Naive thymus-derived CD4-positive, alpha-beta T cell (primary cell): ENCODE measurements around the gene DIS3L2. TPM values are rescaled to one million over a fixed set of nuclear protein-coding genes. Genes with fewer than 3 reads are reported as not detected.

Experiments used
- ATAC-seq: fragments of 150-1000 bp; cut with Tn5 transposase; 2 replicates; pipeline ENCODE4 v1.10.0; 2021; ENCODE audit warnings: mild to moderate bottlenecking, moderate library complexity
- CTCF ChIA-PET: fragments of 350-600 bp; sonication (Branson Sonifier 250); formaldehyde crosslinking; loops from one replicate; lab custom pipeline; 2021; ENCODE audit warnings: antibody characterized with exemption; lab: Charles Lee
- POLR2A ChIA-PET: fragments of 350-600 bp; sonication (Branson Sonifier 250); formaldehyde crosslinking; loops from one replicate; lab custom pipeline; 2021; ENCODE audit warnings: antibody characterized with exemption, inconsistent platforms; lab: Charles Lee
- DNase-seq, 9 donors: peaks; one replicate each; pipeline versions ENCODE4 v3.0.0 to v3.0.0-alpha.2; 2020 to 2022; ENCODE audit warnings: mixed read lengths in 1 of 9
- H3K27ac ChIP-seq: one replicate; pipeline ENCODE4 v1.7.0; 2013; ENCODE audit warnings: mild to moderate bottlenecking, low read depth, low read length, moderate library complexity
- H3K27me3 ChIP-seq, 2 donors: one replicate each; pipeline ENCODE4 v1.7.0; 2013; ENCODE audit warnings: low read length in 2 of 2, mild to moderate bottlenecking in 2 of 2, moderate library complexity in 2 of 2; ENCODE audit not compliant: control insufficient read depth in 2 of 2, insufficient read depth in 2 of 2
- H3K36me3 ChIP-seq, 3 experiments: 1 replicate in 2 of 3; 2 replicates in 1 of 3; pipeline ENCODE4 v1.7.0; 2013; ENCODE audit warnings: low read length in 3 of 3, mild to moderate bottlenecking in 3 of 3, moderate library complexity in 1 of 3; ENCODE audit not compliant: insufficient read depth in 3 of 3, control insufficient read depth in 2 of 3
- H3K4me1 ChIP-seq, 2 donors: one replicate each; pipeline ENCODE4 v1.7.0; 2013; ENCODE audit warnings: low read length in 2 of 2, mild to moderate bottlenecking in 2 of 2, moderate library complexity in 1 of 2; ENCODE audit not compliant: control insufficient read depth in 2 of 2, insufficient read depth in 2 of 2
- H3K4me3 ChIP-seq: 2 replicates; pipeline ENCODE4 v1.7.0; 2013; ENCODE audit warnings: mild to moderate bottlenecking, low read length
- H3K9me3 ChIP-seq, 3 experiments: 1 replicate in 2 of 3; 2 replicates in 1 of 3; pipeline ENCODE4 v1.7.0; 2013; ENCODE audit warnings: low read length in 3 of 3; ENCODE audit not compliant: control insufficient read depth in 2 of 3
- H3K27ac Mint-ChIP-seq, 9 donors: one replicate each; pipeline ENCODE4 v1.8.0; 2020 to 2022; ENCODE audit warnings: mixed read lengths in 9 of 9, mild to moderate bottlenecking in 8 of 9, moderate library complexity in 5 of 9, inconsistent platforms in 2 of 9
- H3K27me3 Mint-ChIP-seq, 5 donors: one replicate each; pipeline ENCODE4 v1.8.0; 2021 to 2022; ENCODE audit warnings: mixed read lengths in 5 of 5, mild to moderate bottlenecking in 1 of 5
- H3K36me3 Mint-ChIP-seq, 5 donors: one replicate each; pipeline ENCODE4 v1.8.0; 2020 to 2022; ENCODE audit warnings: mixed read lengths in 5 of 5, mild to moderate bottlenecking in 3 of 5, inconsistent platforms in 1 of 5
- H3K4me1 Mint-ChIP-seq, 7 donors: one replicate each; pipeline ENCODE4 v1.8.0; 2020 to 2022; ENCODE audit warnings: mixed read lengths in 7 of 7, mild to moderate bottlenecking in 3 of 7, inconsistent platforms in 1 of 7
- H3K4me3 Mint-ChIP-seq, 10 donors: one replicate each; pipeline ENCODE4 v1.8.0; 2020 to 2022; ENCODE audit warnings: mild to moderate bottlenecking in 10 of 10, mixed read lengths in 10 of 10, moderate library complexity in 6 of 10, inconsistent platforms in 2 of 10
- H3K9me3 Mint-ChIP-seq, 11 donors: one replicate each; pipeline ENCODE4 v1.8.0; 2020 to 2022; ENCODE audit warnings: mixed read lengths in 11 of 11, mild to moderate bottlenecking in 4 of 11, inconsistent platforms in 1 of 11, moderate library complexity in 1 of 11
- intact Hi-C, 2 donors: fragments of 100-400 bp; cut with micrococcal nuclease; formaldehyde crosslinking; loops; one replicate each; pipeline ENCODE4 v1.15.1; 2023
- polyA plus RNA-seq, 2 donors: library from polyadenylated mRNA; unstranded; fragments of 300-500 nt; fragmentation: Illumina TruSeq; gene quantifications; one replicate each; pipeline ENCODE4 v1.2.3, GENCODE V29; 2021
- total RNA-seq, 6 experiments: library from RNA in 5 of 6; stranded (reverse) in 5 of 6; gene quantifications; 1 replicate in 5 of 6; 2 replicates in 1 of 6; pipeline ENCODE4 v1.2.3 and lab custom pipeline; 2021 to 2026

DIS3L2 gene
- 10 to 100 TPM; 47.1 to 78.4 (median 66.4) TPM for total RNA-seq
- 10 to 100 TPM; 17.9 to 20.5 TPM for polyA plus RNA-seq
- 86.3 reads per million, percentile 82 among the genes with 10 or more reads in this experiment for total RNA-seq (lab: John Stamatoyannopoulos, UW)

DNA sequence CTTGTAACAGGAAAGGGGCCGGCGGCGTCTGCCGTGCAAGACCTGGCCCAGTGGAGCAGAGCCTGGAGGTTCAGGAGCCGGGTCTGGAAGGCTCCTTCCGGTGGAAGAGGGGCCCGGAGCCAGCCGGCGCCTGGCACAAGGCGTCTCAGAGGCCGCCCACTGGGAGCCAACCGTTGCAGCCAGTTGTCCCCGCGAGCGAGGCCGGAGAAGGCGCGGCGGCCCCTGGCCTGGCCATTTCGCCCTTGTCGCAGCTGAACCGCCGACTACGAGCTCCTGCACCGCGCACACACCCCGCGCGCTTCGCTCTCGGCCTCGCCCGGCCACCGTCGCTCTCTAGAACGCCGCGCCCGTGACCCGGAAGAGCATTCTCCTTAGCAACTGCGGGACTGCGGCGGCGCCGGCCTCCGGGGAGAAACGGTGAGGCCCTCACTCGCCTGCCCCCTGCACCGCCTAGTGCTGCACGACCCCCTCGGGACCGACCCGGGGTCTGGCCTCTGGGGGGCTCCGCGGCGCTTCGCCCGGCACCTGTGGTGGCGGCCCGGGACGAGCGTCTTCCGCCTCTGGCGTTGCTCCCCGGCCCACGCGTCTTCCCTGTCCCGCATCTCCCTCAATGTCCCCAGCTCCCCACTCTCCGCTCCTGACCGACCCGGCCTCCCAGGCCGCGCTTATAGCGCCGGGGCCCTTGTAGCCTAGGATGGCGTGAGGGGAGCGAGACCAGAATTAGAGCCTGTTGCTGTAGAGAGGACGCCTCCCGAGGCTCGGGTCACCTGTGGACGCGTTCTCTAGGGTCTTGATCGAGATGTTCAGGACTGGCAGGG is at the start of gene DIS3L2:
Gene DIS3L2, plus strand, starts transcription at position 365 of the 818 bp plus-strand sequence. CDS start 53,215 bp downstream, outside the sequence.
- Histone ChIP-seq H3K4me3 (peak within 1 kb of the TSS; percentile 79), H3K36me3 (peaks cover 0 to 5% (median 0%) of the 10 kb centered on the region in 3 experiments), H3K27me3 (no peaks in the 10 kb centered on the region), H3K9me3 (no peaks in the 10 kb centered on the region), H3K4me1 (peaks cover 14 to 17% of the 10 kb centered on the region in 2 donors), H3K27ac (peak within 1 kb of the TSS; percentile 77)
- peak; percentile 96 for ATAC-seq
- H3K4me3 Mint-ChIP-seq: peak within 1 kb of the TSS; percentile 83 to 96 (median 91)
- POLR2A ChIA-PET: interaction anchor here (0.6 to 1.3 kb wide), 3 partner anchors 13 to 354 kb away, joined by 3 to 5 read pairs (median 3); no protein-coding TSS in a partner anchor
- H3K4me1 Mint-ChIP-seq: peaks cover 22 to 52% (median 45%) of the 10 kb centered on the region in 7 donors
- CTCF ChIA-PET: interaction anchor here (0.6 kb wide), 1 partner anchor 433 kb away, joined by 8 read pairs; no protein-coding TSS in a partner anchor
- peak within 1 kb of the TSS; percentile 78 to 96 (median 94) for H3K27ac Mint-ChIP-seq
- peak; percentile 66 to 83 (median 81) for DNase-seq
- intact Hi-C loops: loop anchor here (1.0 to 10.0 kb wide), 6 partner anchors 180 to 1606 kb away; partner anchors contain the start of genes EIF4E2 (in 2 of the 2), PDE6D (in 2 of the 2), TIGD1 (in 2 of the 2) and PSMD1 (in 1 of the 2)
- peaks cover 0 to 3% (median under 1%) of the 10 kb centered on the region in 5 donors for H3K27me3 Mint-ChIP-seq
- H3K9me3 Mint-ChIP-seq: peaks cover 0 to 4% (median 0%) of the 10 kb centered on the region in 11 donors
- H3K36me3 Mint-ChIP-seq: peaks cover 0 to 9% (median 0%) of the 10 kb centered on the region in 5 donors

GRCh38 chr2:231914077-231914690 is 47.3 kb upstream of the DIS3L2 start:
- POLR2A ChIA-PET: no interaction called here
- peaks cover 0 to 4% (median 0%) of the 10 kb centered on the region in 5 donors for H3K27me3 Mint-ChIP-seq
- H3K4me1 ChIP-seq: peaks cover 0 to 10% of the 10 kb centered on the region in 2 donors
- no peaks in the 10 kb centered on the region for H3K36me3 Mint-ChIP-seq
- no peaks in the 10 kb centered on the region for H3K36me3 ChIP-seq
- H3K9me3 ChIP-seq: no peaks in the 10 kb centered on the region
- CTCF ChIA-PET: interaction anchor here (1.5 kb wide), 1 partner anchor 414 kb away, joined by 3 read pairs; no protein-coding TSS in a partner anchor
- H3K27ac Mint-ChIP-seq: no peak overlapping the region
- no peaks in the 10 kb centered on the region for H3K9me3 Mint-ChIP-seq
- no peak overlapping the region for H3K4me3 Mint-ChIP-seq
- H3K4me1 Mint-ChIP-seq: peaks cover 2 to 26% (median 15%) of the 10 kb centered on the region in 7 donors
- DNase-seq: no peak
- H3K27ac ChIP-seq: no peak overlapping the region
- no peak overlapping the region for H3K4me3 ChIP-seq
- intact Hi-C loops: no loop called here
- no peaks in the 10 kb centered on the region for H3K27me3 ChIP-seq
- no peak for ATAC-seq

- Histone ChIP-seq H3K36me3 (no peaks in the 10 kb centered on the region), H3K4me1 (no peaks in the 10 kb centered on the region), H3K4me3 (no peak overlapping the region), H3K9me3 (no peaks in the 10 kb centered on the region), H3K27ac (no peak overlapping the region), H3K27me3 (no peaks in the 10 kb centered on the region)
- H3K4me1 Mint-ChIP-seq: peaks cover 0 to 7% (median 4%) of the 10 kb centered on the region in 7 donors
- no peaks in the 10 kb centered on the region for H3K36me3 Mint-ChIP-seq
- intact Hi-C loops: no loop called here
- no peak for DNase-seq
- POLR2A ChIA-PET: no interaction called here
- peaks cover 0 to 11% (median 3%) of the 10 kb centered on the region in 5 donors for H3K27me3 Mint-ChIP-seq
- H3K27ac Mint-ChIP-seq: peak overlapping the region in 2 of 9 donors; percentile 6 to 31
- no peaks in the 10 kb centered on the region for H3K9me3 Mint-ChIP-seq
- no peak overlapping the region for H3K4me3 Mint-ChIP-seq
- ATAC-seq: no peak
- CTCF ChIA-PET: interaction anchor here (0.6 to 1.3 kb wide), 3 partner anchors 10 to 520 kb away, joined by 3 to 5 read pairs (median 5); no protein-coding TSS in a partner anchor
Observed at GRCh38 chr2:231917280-231918066, 44.0 kb upstream of the DIS3L2 start.

DNA sequence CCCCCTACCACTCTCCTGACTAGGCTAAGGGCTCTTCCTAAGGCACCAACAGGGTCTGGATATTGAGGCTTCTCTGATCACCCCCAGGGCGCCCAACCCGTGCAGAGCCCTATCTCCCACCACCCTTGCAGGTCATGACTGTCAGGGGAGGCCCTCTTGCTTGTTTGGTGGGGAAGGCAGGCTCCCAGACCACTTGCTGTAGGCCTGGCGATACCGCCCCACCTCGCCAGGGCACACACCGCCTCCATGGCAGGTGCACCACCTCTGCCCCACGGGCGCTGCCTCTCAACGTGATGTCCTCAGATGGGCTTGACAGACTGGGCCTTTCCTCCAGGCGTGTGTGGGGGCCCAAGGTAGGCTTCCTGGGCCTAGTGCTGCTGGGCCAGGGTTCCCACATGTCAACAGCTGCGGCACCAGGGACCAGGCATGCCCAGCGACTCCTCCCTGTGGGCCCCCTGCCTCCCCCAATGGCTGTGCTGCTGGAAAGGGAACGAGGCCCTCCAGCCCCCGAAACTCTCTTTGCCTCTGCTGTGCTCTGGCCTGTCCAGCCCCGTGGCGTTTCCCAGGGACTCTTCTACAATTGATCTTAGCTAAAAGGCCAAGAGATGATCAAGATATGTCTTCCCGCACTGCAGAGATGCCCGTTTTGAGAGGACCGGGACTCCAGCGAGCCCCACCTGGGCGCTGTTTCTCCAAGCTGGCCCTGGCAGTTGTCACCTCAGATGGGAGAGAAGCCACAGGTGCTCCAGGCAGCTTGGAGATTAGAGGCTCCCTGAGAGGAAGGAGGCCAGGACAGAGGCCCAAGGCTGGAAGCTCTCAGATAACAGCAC is 42.8 kb upstream of the DIS3L2 start:
- Mint-ChIP-seq H3K4me3 (no peak overlapping the region), H3K9me3 (no peaks in the 10 kb centered on the region), H3K27me3 (peaks cover 3 to 16% (median 8%) of the 10 kb centered on the region in 5 donors), H3K27ac (no peak overlapping the region), H3K36me3 (no peaks in the 10 kb centered on the region), H3K4me1 (peaks cover 0 to 7% (median 4%) of the 10 kb centered on the region in 7 donors)
- no peaks in the 10 kb centered on the region for H3K27me3 ChIP-seq
- ATAC-seq: no peak
- H3K4me1 ChIP-seq: no peaks in the 10 kb centered on the region
- intact Hi-C loops: no loop called here
- H3K9me3 ChIP-seq: no peaks in the 10 kb centered on the region
- ChIA-PET CTCF (no interaction called here), POLR2A (no interaction called here)
- no peak for DNase-seq
- no peaks in the 10 kb centered on the region for H3K36me3 ChIP-seq
- no peak overlapping the region for H3K27ac ChIP-seq
- no peak overlapping the region for H3K4me3 ChIP-seq

DNA sequence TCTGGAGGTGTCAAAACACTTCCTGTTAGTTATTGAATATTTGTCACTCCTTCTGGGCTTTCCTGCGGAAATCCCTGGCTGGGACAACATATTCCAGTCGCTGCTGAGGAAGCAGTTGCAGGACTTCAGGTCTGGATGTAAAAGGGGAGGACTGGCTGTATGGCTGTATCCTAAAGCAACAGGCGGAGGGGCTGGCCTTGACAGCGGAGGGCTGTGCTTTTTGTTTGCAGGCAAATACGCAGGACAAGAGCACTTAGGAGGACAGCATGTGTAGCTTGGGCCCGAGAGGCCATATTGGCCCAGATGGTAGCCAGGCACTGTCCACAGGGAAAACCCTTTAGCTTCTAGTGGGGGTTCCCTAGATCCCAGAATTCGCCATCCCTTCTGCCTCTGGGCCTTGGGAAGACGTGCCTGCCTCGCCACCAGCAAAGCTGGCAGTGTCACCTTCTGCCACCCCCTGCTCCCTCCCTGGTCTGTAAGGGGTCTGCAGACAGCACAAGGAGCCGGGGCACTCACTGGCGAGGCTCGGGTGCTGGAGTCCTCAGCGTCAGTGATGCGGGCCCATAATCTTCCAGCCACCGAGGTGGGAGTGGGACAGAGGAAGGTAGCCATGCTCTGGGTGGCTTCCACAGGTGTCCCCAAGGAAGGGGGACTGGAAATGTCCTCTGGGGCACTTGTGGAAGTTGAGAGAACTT is 42.0 kb upstream of the DIS3L2 start:
- intact Hi-C loops: loop anchor here in 1 of 2 donors (10.0 kb wide), 1 partner anchor 605 kb away; the partner anchor contains the start of genes CHRND and PRSS56
- no peak overlapping the region for H3K27ac ChIP-seq
- Mint-ChIP-seq H3K27ac (no peak overlapping the region), H3K9me3 (no peaks in the 10 kb centered on the region), H3K4me3 (no peak overlapping the region), H3K36me3 (no peaks in the 10 kb centered on the region), H3K27me3 (peaks cover 10 to 24% (median 16%) of the 10 kb centered on the region in 5 donors), H3K4me1 (peaks cover 0 to 10% (median 4%) of the 10 kb centered on the region in 7 donors)
- peaks cover 0 to 5% of the 10 kb centered on the region in 2 donors for H3K27me3 ChIP-seq
- H3K4me3 ChIP-seq: no peak overlapping the region
- ChIA-PET POLR2A (no interaction called here), CTCF (interaction anchor here (1.0 to 2.4 kb wide), 2 partner anchors 18 to 220 kb away, joined by 3 to 12 read pairs; no protein-coding TSS in a partner anchor)
- no peak for ATAC-seq
- no peaks in the 10 kb centered on the region for H3K36me3 ChIP-seq
- H3K4me1 ChIP-seq: no peaks in the 10 kb centered on the region
- DNase-seq: no peak
- H3K9me3 ChIP-seq: no peaks in the 10 kb centered on the region
